ENCODE data around the gene SYCP2L. TPM values are rescaled to one million over a fixed set of nuclear protein-coding genes. Genes with fewer than 3 reads are reported as not detected.
"Not testable (repeated sequence)": the region's sequence is repeated elsewhere in the genome, so short reads cannot be mapped to it uniquely, and the experiment has no call there.

Gene SYCP2L
- total and polyA plus RNA-seq, 3 experiments from 2014 or later, result not detected

DNA sequence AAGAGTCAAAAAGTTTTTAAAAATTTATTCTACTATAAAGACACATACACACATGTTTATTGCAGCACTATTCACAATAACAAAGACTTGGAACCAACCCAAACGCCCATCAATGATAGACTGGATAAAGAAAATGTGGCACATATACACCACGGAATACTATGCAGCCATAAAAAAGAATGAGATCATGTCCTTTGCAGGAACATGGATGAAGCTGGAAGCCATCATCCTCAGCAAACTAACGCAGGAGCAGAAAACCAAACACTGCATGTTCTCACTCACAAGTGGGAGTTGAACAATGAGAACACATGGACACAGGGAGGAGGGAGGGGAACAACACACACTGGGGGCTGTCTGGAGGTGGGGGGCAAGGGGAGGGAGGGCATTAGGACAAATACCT is 20.1 kb upstream of the SYCP2L start:
- H3K4me3 ChIP-seq (ENCODE audit: low read length); H3K27ac ChIP-seq (ENCODE audit: low read depth, low read length); H3K27ac Mint-ChIP-seq; H3K9me3 Mint-ChIP-seq; POLR2A ChIA-PET; H3K27me3 Mint-ChIP-seq; H3K36me3 ChIP-seq (ENCODE audit: insufficient read depth, low read length); CTCF ChIA-PET; H3K4me1 ChIP-seq (ENCODE audit: insufficient read depth, low read length); H3K9me3 ChIP-seq (ENCODE audit: low read length); H3K4me1 Mint-ChIP-seq; H3K27me3 ChIP-seq (ENCODE audit: insufficient read depth, low read length, poor library complexity, severe bottlenecking); DNase-seq; H3K36me3 Mint-ChIP-seq; H3K4me3 Mint-ChIP-seq: not testable (repeated sequence)

- no peak for DNase-seq
- CTCF ChIA-PET, result no interaction called here
- no peak overlapping the region for H3K4me3 Mint-ChIP-seq
Observed at GRCh38 chr6:10867952-10868351, 18.9 kb upstream of the SYCP2L start.

GRCh38 chr6:10873374-10873773 is 13.5 kb upstream of the SYCP2L start:
- no peaks in the 10 kb centered on the region for H3K36me3 ChIP-seq (ENCODE audit: insufficient read depth, low read length)
- no peak for DNase-seq
- no peaks in the 10 kb centered on the region for H3K4me1 ChIP-seq (ENCODE audit: insufficient read depth, low read length)
- CTCF ChIA-PET, result no interaction called here
- H3K27me3 ChIP-seq (ENCODE audit: insufficient read depth, low read length, poor library complexity, severe bottlenecking), result peaks cover 3% of the 10 kb centered on the region
- H3K27ac Mint-ChIP-seq, result no peak overlapping the region
- H3K4me3 Mint-ChIP-seq, result no peak overlapping the region
- no peak overlapping the region for H3K4me3 ChIP-seq (ENCODE audit: low read length)
- H3K9me3 ChIP-seq (ENCODE audit: low read length), result no peaks in the 10 kb centered on the region
- H3K27me3 Mint-ChIP-seq, result peaks cover 13 to 30% of the 10 kb centered on the region in 2 donors
- POLR2A ChIA-PET, result no interaction called here
- H3K27ac ChIP-seq (ENCODE audit: low read depth, low read length), result no peak overlapping the region
- H3K4me1 Mint-ChIP-seq, result no peaks in the 10 kb centered on the region
- H3K9me3 Mint-ChIP-seq, result peaks cover 0 to 2% (median 0%) of the 10 kb centered on the region in 5 donors
- H3K36me3 Mint-ChIP-seq, result peaks cover 0 to 1% (median 0%) of the 10 kb centered on the region in 3 donors

More at GRCh38 chr6:10867952-10868351, 18.9 kb upstream of the SYCP2L start:
- POLR2A ChIA-PET, result no interaction called here
- Mint-ChIP-seq H3K9me3 (peaks cover 0 to 2% (median 0%) of the 10 kb centered on the region in 5 donors), H3K36me3 (peaks cover 0 to 3% (median 0%) of the 10 kb centered on the region in 3 donors), H3K27ac (no peak overlapping the region), H3K4me1 (no peaks in the 10 kb centered on the region), H3K27me3 (peaks cover 0 to 8% of the 10 kb centered on the region in 2 donors)
- Histone ChIP-seq H3K27me3 (ENCODE audit: insufficient read depth, low read length, poor library complexity, severe bottlenecking) (peaks cover 3% of the 10 kb centered on the region), H3K4me3 (ENCODE audit: low read length) (no peak overlapping the region), H3K36me3 (ENCODE audit: insufficient read depth, low read length) (no peaks in the 10 kb centered on the region), H3K27ac (ENCODE audit: low read depth, low read length) (no peak overlapping the region), H3K9me3 (ENCODE audit: low read length) (no peaks in the 10 kb centered on the region), H3K4me1 (ENCODE audit: insufficient read depth, low read length) (no peaks in the 10 kb centered on the region)

DNA sequence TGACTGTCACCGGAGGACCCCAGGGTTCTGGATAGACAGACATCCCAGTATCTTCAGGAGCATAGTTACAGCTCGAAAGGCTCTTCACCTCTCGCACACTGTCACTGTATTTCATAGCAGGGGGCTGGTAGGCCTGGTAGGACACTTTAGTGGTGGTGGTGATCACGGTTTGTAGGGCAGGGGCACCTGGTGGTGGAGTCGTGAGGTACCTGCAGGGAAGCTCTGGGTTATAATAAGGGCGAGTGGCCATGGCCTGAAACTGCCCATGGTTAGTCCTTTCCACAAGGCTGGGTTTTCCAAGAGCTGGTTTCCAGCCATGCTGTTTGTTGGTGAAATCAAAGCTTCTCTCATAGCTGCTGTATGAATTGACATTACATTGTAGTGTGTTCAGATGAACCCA is 12.6 kb upstream of the SYCP2L start:
- Mint-ChIP-seq H3K27ac (no peak overlapping the region), H3K4me3 (no peak overlapping the region), H3K27me3 (peaks cover 16 to 38% of the 10 kb centered on the region in 2 donors), H3K36me3 (no peaks in the 10 kb centered on the region), H3K9me3 (peaks cover 0 to 4% (median 0%) of the 10 kb centered on the region in 5 donors), H3K4me1 (no peaks in the 10 kb centered on the region)
- H3K36me3 ChIP-seq (ENCODE audit: insufficient read depth, low read length), result no peaks in the 10 kb centered on the region
- ChIA-PET POLR2A (no interaction called here), CTCF (no interaction called here)
- no peak for DNase-seq
- peaks cover 3% of the 10 kb centered on the region for H3K27me3 ChIP-seq (ENCODE audit: insufficient read depth, low read length, poor library complexity, severe bottlenecking)
- no peaks in the 10 kb centered on the region for H3K9me3 ChIP-seq (ENCODE audit: low read length)
- no peak overlapping the region for H3K4me3 ChIP-seq (ENCODE audit: low read length)
- H3K27ac ChIP-seq (ENCODE audit: low read depth, low read length), result no peak overlapping the region
- H3K4me1 ChIP-seq (ENCODE audit: insufficient read depth, low read length), result no peaks in the 10 kb centered on the region

DNA sequence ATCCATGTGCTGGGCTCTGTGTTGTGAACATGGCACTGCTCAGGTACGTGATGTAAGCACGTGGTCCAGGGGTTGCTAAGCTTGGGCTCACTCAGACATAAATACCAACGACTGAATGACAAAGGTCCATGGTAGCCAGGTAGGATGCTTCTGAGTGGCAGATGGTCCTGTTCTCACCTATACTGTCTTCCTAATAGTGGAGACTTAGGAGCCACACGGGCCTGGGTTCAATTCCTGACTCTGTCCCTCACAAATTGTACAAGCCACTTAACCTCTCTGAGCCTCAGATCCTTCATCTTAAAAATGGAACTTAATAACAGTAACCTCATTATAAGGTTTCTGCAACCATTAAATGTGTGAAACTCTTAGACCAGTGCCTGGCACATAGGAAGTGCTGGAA is 11.8 kb upstream of the SYCP2L start:
- ChIA-PET CTCF (no interaction called here), POLR2A (no interaction called here)
- Histone ChIP-seq H3K4me1 (ENCODE audit: insufficient read depth, low read length) (no peaks in the 10 kb centered on the region), H3K4me3 (ENCODE audit: low read length) (no peak overlapping the region), H3K9me3 (ENCODE audit: low read length) (no peaks in the 10 kb centered on the region), H3K27me3 (ENCODE audit: insufficient read depth, low read length, poor library complexity, severe bottlenecking) (peaks cover 3% of the 10 kb centered on the region), H3K36me3 (ENCODE audit: insufficient read depth, low read length) (no peaks in the 10 kb centered on the region), H3K27ac (ENCODE audit: low read depth, low read length) (no peak overlapping the region)
- Mint-ChIP-seq H3K27ac (no peak overlapping the region), H3K9me3 (peaks cover 0 to 4% (median 0%) of the 10 kb centered on the region in 5 donors), H3K36me3 (no peaks in the 10 kb centered on the region), H3K4me1 (no peaks in the 10 kb centered on the region), H3K27me3 (peaks cover 23 to 45% of the 10 kb centered on the region in 2 donors), H3K4me3 (no peak overlapping the region)
- no peak for DNase-seq

DNA sequence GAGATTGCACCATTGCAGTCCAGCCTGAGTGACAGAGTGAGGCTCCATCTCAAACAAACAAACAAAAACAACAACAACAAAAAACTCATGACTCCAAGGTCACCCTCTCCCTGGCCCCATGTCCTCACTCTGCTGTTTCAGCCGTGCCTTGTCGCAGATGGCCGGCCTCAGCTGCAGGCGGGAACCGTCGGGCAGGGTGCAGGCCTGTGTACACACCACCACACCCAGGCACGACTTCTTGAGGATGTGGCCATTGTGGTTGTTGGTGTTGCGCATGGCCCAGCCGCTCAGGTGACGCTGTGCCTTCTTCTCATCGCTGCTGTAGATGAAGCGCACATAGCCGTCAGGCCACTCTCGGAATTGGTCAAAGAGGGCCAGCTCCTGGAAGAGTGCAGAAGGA is 9.8 kb upstream of the SYCP2L start:
- no peak overlapping the region for H3K4me3 ChIP-seq (ENCODE audit: low read length)
- Mint-ChIP-seq H3K27me3 (peaks cover 33 to 54% of the 10 kb centered on the region in 2 donors), H3K4me1 (no peaks in the 10 kb centered on the region), H3K36me3 (peaks cover 0 to 4% (median 0%) of the 10 kb centered on the region in 3 donors), H3K27ac (no peak overlapping the region), H3K9me3 (peaks cover 0 to 4% (median 2%) of the 10 kb centered on the region in 5 donors), H3K4me3 (no peak overlapping the region)
- no peaks in the 10 kb centered on the region for H3K36me3 ChIP-seq (ENCODE audit: insufficient read depth, low read length)
- H3K9me3 ChIP-seq (ENCODE audit: low read length), result no peaks in the 10 kb centered on the region
- H3K27me3 ChIP-seq (ENCODE audit: insufficient read depth, low read length, poor library complexity, severe bottlenecking), result no peaks in the 10 kb centered on the region
- no peak for DNase-seq
- ChIA-PET CTCF (no interaction called here), POLR2A (no interaction called here)
- no peaks in the 10 kb centered on the region for H3K4me1 ChIP-seq (ENCODE audit: insufficient read depth, low read length)
- H3K27ac ChIP-seq (ENCODE audit: low read depth, low read length), result no peak overlapping the region

- Histone ChIP-seq H3K27ac (ENCODE audit: low read depth, low read length) (no peak overlapping the region), H3K27me3 (ENCODE audit: insufficient read depth, low read length, poor library complexity, severe bottlenecking) (no peaks in the 10 kb centered on the region), H3K4me1 (ENCODE audit: insufficient read depth, low read length) (no peaks in the 10 kb centered on the region), H3K36me3 (ENCODE audit: insufficient read depth, low read length) (no peaks in the 10 kb centered on the region), H3K4me3 (ENCODE audit: low read length) (no peak overlapping the region), H3K9me3 (ENCODE audit: low read length) (no peaks in the 10 kb centered on the region)
- DNase-seq, result no peak
- H3K27me3 Mint-ChIP-seq, result peaks cover 41 to 62% of the 10 kb centered on the region in 2 donors
- ChIA-PET CTCF (no interaction called here), POLR2A (no interaction called here)
- peaks cover 0 to 4% (median 0%) of the 10 kb centered on the region in 3 donors for H3K36me3 Mint-ChIP-seq
- H3K4me3 Mint-ChIP-seq, result no peak overlapping the region
- H3K4me1 Mint-ChIP-seq, result peaks cover 0 to 7% (median 0%) of the 10 kb centered on the region in 3 donors
- peaks cover 0 to 4% (median 2%) of the 10 kb centered on the region in 5 donors for H3K9me3 Mint-ChIP-seq
- H3K27ac Mint-ChIP-seq, result no peak overlapping the region
Observed at GRCh38 chr6:10877871-10878270, 9.0 kb upstream of the SYCP2L start.

DNA sequence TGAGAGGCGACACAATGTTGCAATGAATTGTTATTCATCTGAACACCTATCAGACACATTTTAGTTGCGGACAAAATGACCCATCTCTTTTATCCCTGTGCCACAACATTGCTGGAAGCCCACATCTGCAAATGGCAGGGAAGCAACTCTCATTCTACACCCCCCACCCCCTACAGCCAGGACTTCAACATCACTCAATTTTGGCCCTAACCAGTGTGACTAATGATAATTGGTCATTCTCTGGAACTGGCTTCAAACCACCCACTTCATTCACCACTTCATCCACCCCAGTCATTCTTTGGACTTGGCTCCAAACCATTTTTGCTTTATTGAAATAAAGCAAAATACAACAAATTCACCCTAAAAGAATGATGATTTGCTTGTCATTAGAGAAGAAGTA is 6.5 kb upstream of the SYCP2L start:
- Mint-ChIP-seq H3K9me3 (peaks cover 0 to 5% (median 4%) of the 10 kb centered on the region in 5 donors), H3K27ac (no peak overlapping the region), H3K36me3 (peaks cover 0 to 4% (median 0%) of the 10 kb centered on the region in 3 donors), H3K4me1 (peaks cover 2 to 11% (median 5%) of the 10 kb centered on the region in 3 donors), H3K4me3 (peak overlapping the region in 1 of 7 donors; percentile 35), H3K27me3 (peaks cover 54 to 60% of the 10 kb centered on the region in 2 donors)
- ChIA-PET POLR2A (no interaction called here), CTCF (no interaction called here)
- Histone ChIP-seq H3K36me3 (ENCODE audit: insufficient read depth, low read length) (no peaks in the 10 kb centered on the region), H3K27me3 (ENCODE audit: insufficient read depth, low read length, poor library complexity, severe bottlenecking) (peaks cover 5% of the 10 kb centered on the region), H3K27ac (ENCODE audit: low read depth, low read length) (no peak overlapping the region), H3K4me1 (ENCODE audit: insufficient read depth, low read length) (no peaks in the 10 kb centered on the region), H3K4me3 (ENCODE audit: low read length) (no peak overlapping the region), H3K9me3 (ENCODE audit: low read length) (no peaks in the 10 kb centered on the region)
- DNase-seq, result no peak

GRCh38 chr6:10882253-10882630 is 4.6 kb upstream of the SYCP2L start:
- H3K36me3 ChIP-seq (ENCODE audit: insufficient read depth, low read length); H3K27me3 ChIP-seq (ENCODE audit: insufficient read depth, low read length, poor library complexity, severe bottlenecking); H3K9me3 ChIP-seq (ENCODE audit: low read length); H3K4me3 ChIP-seq (ENCODE audit: low read length); H3K27ac ChIP-seq (ENCODE audit: low read depth, low read length); H3K36me3 Mint-ChIP-seq; CTCF ChIA-PET; H3K27ac Mint-ChIP-seq; POLR2A ChIA-PET; H3K4me1 ChIP-seq (ENCODE audit: insufficient read depth, low read length); H3K9me3 Mint-ChIP-seq; DNase-seq: not testable (repeated sequence)
- Mint-ChIP-seq H3K4me3 (peak overlapping the region in 1 of 7 donors; percentile 66), H3K27me3 (peaks cover 66 to 76% of the 10 kb centered on the region in 2 donors), H3K4me1 (peaks cover 4 to 14% (median 9%) of the 10 kb centered on the region in 3 donors)
